PC-3 (cell line): ENCODE results near the gene ANKRD27. TPM values are rescaled to one million over a fixed set of nuclear protein-coding genes. Genes with fewer than 3 reads are reported as not detected.
A peak's percentile ranks its signal among the peaks of the same experiment; 100 is the strongest.

Experiments
- ATAC-seq: fragments of 200-7000 bp; cut with Tn5 transposase; 2 replicates; pipeline ENCODE4 v1.9.1; 2020; ENCODE audit warnings: mild to moderate bottlenecking, moderate library complexity
- BruUV-seq: library from RNA; stranded (reverse); fragments of 400-500 nt; replicated peaks from 2 replicates; lab custom pipeline; 2021; lab: Mats Ljungman, UMichigan
- CTCF ChIA-PET: fragments of 300-600 bp; sonication (Branson Sonifier 250); formaldehyde crosslinking; loops from one replicate; lab custom pipeline; 2022; ENCODE audit warnings: antibody characterized with exemption; lab: Charles Lee
- POLR2A ChIA-PET: fragments of 300-600 bp; sonication (Branson Sonifier 250); formaldehyde crosslinking; loops from one replicate; lab custom pipeline; 2022; ENCODE audit warnings: antibody characterized with exemption; ENCODE audit not compliant: unreplicated experiment; lab: Charles Lee
- DNase-seq: peaks from one replicate; pipeline ENCODE4 v3.0.0-alpha.2; 2015
- H2AFZ ChIP-seq: fragments of 300-600 bp; sonication (generic); 2 replicates; pipeline ENCODE4 v1.6.0; 2016; ENCODE audit warnings: antibody characterized with exemption, low read length
- H3F3A ChIP-seq: fragments of 300-600 bp; sonication (generic); one replicate; pipeline ENCODE4 v1.6.0; 2017; ENCODE audit warnings: antibody characterized with exemption, low read length, control low read depth, mild to moderate bottlenecking; ENCODE audit not compliant: unreplicated experiment
- H3K27ac ChIP-seq: fragments of 300-600 bp; sonication (generic); 2 replicates; pipeline ENCODE4 v1.5.1; 2016; ENCODE audit warnings: mild to moderate bottlenecking, low read length
- H3K27me3 ChIP-seq: fragments of 300-600 bp; sonication (generic); 2 replicates; pipeline ENCODE4 v1.6.1; 2016; ENCODE audit warnings: low read length, mixed read lengths
- H3K36me3 ChIP-seq: fragments of 300-600 bp; sonication (generic); 2 replicates; pipeline ENCODE4 v1.6.1; 2016; ENCODE audit warnings: low read depth, mixed run types, low read length, mixed read lengths
- H3K4me1 ChIP-seq: fragments of 300-600 bp; sonication (generic); 2 replicates; pipeline ENCODE4 v1.5.1; 2016; ENCODE audit warnings: low read length; ENCODE audit not compliant: insufficient read depth
- H3K4me2 ChIP-seq: fragments of 300-600 bp; sonication (generic); 2 replicates; pipeline ENCODE4 v1.6.0; 2016; ENCODE audit warnings: low read length
- H3K4me3 ChIP-seq: fragments of 300-600 bp; sonication (generic); 2 replicates; pipeline ENCODE4 v1.5.1; 2016; ENCODE audit warnings: mild to moderate bottlenecking, low read length, mixed read lengths
- H3K79me2 ChIP-seq: fragments of 300-600 bp; sonication (generic); 2 replicates; pipeline ENCODE4 v1.6.1; 2017; ENCODE audit warnings: low read length, mixed read lengths
- H3K9ac ChIP-seq: fragments of 300-600 bp; sonication (generic); 2 replicates; pipeline ENCODE4 v1.6.0; 2016; ENCODE audit warnings: mild to moderate bottlenecking, low read length
- H3K9me2 ChIP-seq: fragments of 300-600 bp; sonication (generic); replicated peaks from 2 replicates; pipeline ENCODE4 v1.6.1; 2016; ENCODE audit warnings: mixed run types, low read length, mixed read lengths
- H3K9me3 ChIP-seq: fragments of 300-600 bp; sonication (generic); 2 replicates; pipeline ENCODE4 v1.6.1; 2016; ENCODE audit warnings: low read length, mixed read lengths
- H4K20me1 ChIP-seq: fragments of 300-600 bp; sonication (generic); 2 replicates; pipeline ENCODE4 v1.6.1; 2016; ENCODE audit warnings: low read length, mixed read lengths
- EZH2 ChIP-seq: fragments of 300-600 bp; sonication (generic); IDR thresholded peaks from one replicate; pipeline ENCODE4 v1.6.1; 2017; ENCODE audit warnings: antibody characterized with exemption, mild to moderate bottlenecking, low read length; ENCODE audit not compliant: unreplicated experiment
- EZH2phosphoT487 ChIP-seq: fragments of 300-600 bp; sonication (generic); IDR thresholded peaks from 2 replicates; pipeline ENCODE4 v1.6.1; 2018; ENCODE audit warnings: mild to moderate bottlenecking, antibody characterized with exemption, low read length, borderline replicate concordance
- intact Hi-C: fragments of 100-400 bp; cut with micrococcal nuclease; formaldehyde crosslinking; loops from 2 replicates; pipeline ENCODE4 v1.9.0; 2023
- total RNA-seq: library from RNA; depleted of rRNA; stranded (reverse); fragments of >200 nt; gene quantifications from 2 replicates; pipeline ENCODE4 v1.2.3, GENCODE V29; 2014
- TF ChIP-seq, protein P1 (sequence below): fragments of 300-600 bp; sonication (generic); conservative IDR thresholded peaks from 2 replicates; pipeline ENCODE4 v1.5.1; 2017; ENCODE audit warnings: antibody characterized with exemption, low read depth, mild to moderate bottlenecking, low read length

ANKRD27 gene
- total RNA-seq, 1 experiment from 2014 or later = 14.3 TPM

DNA sequence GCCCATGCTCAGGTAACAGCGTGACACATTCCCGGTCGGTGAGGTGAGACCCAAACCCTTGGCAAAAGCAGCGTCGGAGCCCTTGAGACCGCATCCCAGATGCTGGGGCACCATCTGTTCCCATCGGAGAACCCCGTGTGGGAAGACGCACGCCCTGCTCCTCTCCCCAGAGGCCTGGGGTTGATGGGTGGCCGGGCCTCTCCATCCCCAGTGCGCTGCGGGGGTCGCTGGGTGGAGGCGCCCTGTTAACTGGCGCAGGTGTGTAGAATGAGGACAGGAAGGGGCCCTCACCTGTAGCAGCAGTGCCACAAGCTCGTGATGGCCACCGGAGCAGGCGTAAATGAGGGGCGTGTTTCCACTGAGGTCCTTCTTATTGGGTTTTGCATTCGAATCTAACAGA, 69.4 kb downstream of the ANKRD27 start:
- Histone ChIP-seq H3K9ac (no peak overlapping the region), H3F3A (no peaks in the 10 kb centered on the region), H3K9me3 (no peaks in the 10 kb centered on the region), H4K20me1 (no peaks in the 10 kb centered on the region), H3K4me3 (no peak overlapping the region), H3K4me1 (no peaks in the 10 kb centered on the region), H3K27ac (no peak overlapping the region), H2AFZ (no peak overlapping the region), H3K36me3 (no peaks in the 10 kb centered on the region), H3K79me2 (no peaks in the 10 kb centered on the region), H3K4me2 (no peak overlapping the region), H3K27me3 (no peaks in the 10 kb centered on the region), H3K9me2 (no peaks in the 10 kb centered on the region)
- ChIA-PET CTCF (interaction anchor here (0.6 kb wide), 1 partner anchor 120 kb away, joined by 3 read pairs; no protein-coding TSS in a partner anchor), POLR2A (no interaction called here)
- ATAC-seq (no peak), DNase-seq (no peak)
- intact Hi-C loops = no loop called here
- no TSS peak for BruUV-seq
- TF ChIP-seq, protein P1, sequence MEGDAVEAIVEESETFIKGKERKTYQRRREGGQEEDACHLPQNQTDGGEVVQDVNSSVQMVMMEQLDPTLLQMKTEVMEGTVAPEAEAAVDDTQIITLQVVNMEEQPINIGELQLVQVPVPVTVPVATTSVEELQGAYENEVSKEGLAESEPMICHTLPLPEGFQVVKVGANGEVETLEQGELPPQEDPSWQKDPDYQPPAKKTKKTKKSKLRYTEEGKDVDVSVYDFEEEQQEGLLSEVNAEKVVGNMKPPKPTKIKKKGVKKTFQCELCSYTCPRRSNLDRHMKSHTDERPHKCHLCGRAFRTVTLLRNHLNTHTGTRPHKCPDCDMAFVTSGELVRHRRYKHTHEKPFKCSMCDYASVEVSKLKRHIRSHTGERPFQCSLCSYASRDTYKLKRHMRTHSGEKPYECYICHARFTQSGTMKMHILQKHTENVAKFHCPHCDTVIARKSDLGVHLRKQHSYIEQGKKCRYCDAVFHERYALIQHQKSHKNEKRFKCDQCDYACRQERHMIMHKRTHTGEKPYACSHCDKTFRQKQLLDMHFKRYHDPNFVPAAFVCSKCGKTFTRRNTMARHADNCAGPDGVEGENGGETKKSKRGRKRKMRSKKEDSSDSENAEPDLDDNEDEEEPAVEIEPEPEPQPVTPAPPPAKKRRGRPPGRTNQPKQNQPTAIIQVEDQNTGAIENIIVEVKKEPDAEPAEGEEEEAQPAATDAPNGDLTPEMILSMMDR = no peak
- TF ChIP-seq EZH2 = no peak
- no peak for TF ChIP-seq EZH2phosphoT487

DNA sequence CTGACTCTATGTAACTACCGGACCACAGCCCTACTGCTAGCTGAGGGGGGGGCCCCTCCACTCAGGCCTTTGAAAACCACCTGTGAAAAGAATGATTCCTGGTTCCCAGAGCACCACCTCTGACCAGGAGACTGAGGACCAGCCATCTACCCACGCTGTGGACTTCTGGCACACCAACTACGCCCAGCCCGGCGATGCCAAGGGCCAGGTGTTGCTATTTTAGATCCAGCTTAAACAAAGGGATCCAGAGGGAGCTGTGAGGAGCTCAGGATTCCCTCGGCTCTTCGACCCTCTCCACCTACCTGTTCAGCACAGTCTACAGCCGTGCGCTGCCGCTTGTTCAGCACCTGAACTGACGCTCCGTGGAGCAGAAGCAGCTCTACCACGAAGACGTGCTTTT, 71.0 kb downstream of the ANKRD27 start:
- H2AFZ ChIP-seq = no peak overlapping the region
- no peak for ATAC-seq
- peaks cover 7% of the 10 kb centered on the region; the same call in 1 of the 2 replicates for H3K36me3 ChIP-seq
- no TSS peak for BruUV-seq
- no peaks in the 10 kb centered on the region for H3K9me2 ChIP-seq
- no peaks in the 10 kb centered on the region for H3F3A ChIP-seq
- H4K20me1 ChIP-seq = no peaks in the 10 kb centered on the region
- ChIA-PET POLR2A (no interaction called here), CTCF (no interaction called here)
- H3K9me3 ChIP-seq = no peaks in the 10 kb centered on the region
- no peaks in the 10 kb centered on the region for H3K79me2 ChIP-seq
- intact Hi-C loops = no loop called here
- H3K4me3 ChIP-seq = no peak overlapping the region
- no peaks in the 10 kb centered on the region for H3K27me3 ChIP-seq
- no peak overlapping the region for H3K27ac ChIP-seq
- no peak for DNase-seq
- no peaks in the 10 kb centered on the region for H3K4me1 ChIP-seq
- no peak overlapping the region for H3K4me2 ChIP-seq
- TF ChIP-seq EZH2phosphoT487 = no peak
- no peak for TF ChIP-seq EZH2
- H3K9ac ChIP-seq = no peak overlapping the region

DNA sequence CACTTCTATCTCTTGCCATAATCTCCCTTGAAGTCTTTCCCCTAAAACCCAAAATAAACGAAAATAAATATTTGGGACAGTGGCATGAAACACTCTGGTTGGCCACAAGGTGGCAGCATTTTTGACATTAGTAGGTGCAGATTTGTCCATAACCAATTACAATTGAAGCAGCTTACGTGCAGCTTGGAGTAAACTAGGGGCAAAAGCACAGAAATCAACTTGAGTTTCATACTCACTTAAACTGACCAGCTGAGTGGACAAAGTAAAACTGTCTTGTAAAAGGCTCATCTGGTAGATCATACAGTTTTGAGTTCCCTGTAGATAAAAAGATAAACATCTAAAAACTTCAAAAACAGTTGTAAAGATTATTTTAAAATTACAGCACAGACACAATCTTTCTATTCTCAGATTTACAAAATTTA, 75.2 kb downstream of the ANKRD27 start:
- H3K9me3 ChIP-seq = no peaks in the 10 kb centered on the region
- ATAC-seq = peak; percentile 35; the same call in 1 of the 2 replicates
- POLR2A ChIA-PET = no interaction called here
- H3F3A ChIP-seq = no peaks in the 10 kb centered on the region
- CTCF ChIA-PET = interaction anchor here (0.5 kb wide), 1 partner anchor 302 kb away, joined by 7 read pairs; no protein-coding TSS in a partner anchor
- no peak overlapping the region for H2AFZ ChIP-seq
- no peaks in the 10 kb centered on the region for H4K20me1 ChIP-seq
- H3K4me3 ChIP-seq = no peak overlapping the region
- no peak overlapping the region for H3K9ac ChIP-seq
- peaks cover 7% of the 10 kb centered on the region; the same call in 1 of the 2 replicates for H3K36me3 ChIP-seq
- intact Hi-C loops = no loop called here
- H3K9me2 ChIP-seq = no peaks in the 10 kb centered on the region
- no peaks in the 10 kb centered on the region for H3K79me2 ChIP-seq
- no peak overlapping the region for H3K27ac ChIP-seq
- no peaks in the 10 kb centered on the region for H3K4me1 ChIP-seq
- no peaks in the 10 kb centered on the region for H3K27me3 ChIP-seq
- H3K4me2 ChIP-seq = no peak overlapping the region
- DNase-seq = peak; percentile 55
- BruUV-seq = no TSS peak
- TF ChIP-seq EZH2 = no peak
- TF ChIP-seq, protein P1 = peak; percentile 82
